Measurements from ENCODE around the gene ABCA1.

The ABCA1 gene

DNA sequence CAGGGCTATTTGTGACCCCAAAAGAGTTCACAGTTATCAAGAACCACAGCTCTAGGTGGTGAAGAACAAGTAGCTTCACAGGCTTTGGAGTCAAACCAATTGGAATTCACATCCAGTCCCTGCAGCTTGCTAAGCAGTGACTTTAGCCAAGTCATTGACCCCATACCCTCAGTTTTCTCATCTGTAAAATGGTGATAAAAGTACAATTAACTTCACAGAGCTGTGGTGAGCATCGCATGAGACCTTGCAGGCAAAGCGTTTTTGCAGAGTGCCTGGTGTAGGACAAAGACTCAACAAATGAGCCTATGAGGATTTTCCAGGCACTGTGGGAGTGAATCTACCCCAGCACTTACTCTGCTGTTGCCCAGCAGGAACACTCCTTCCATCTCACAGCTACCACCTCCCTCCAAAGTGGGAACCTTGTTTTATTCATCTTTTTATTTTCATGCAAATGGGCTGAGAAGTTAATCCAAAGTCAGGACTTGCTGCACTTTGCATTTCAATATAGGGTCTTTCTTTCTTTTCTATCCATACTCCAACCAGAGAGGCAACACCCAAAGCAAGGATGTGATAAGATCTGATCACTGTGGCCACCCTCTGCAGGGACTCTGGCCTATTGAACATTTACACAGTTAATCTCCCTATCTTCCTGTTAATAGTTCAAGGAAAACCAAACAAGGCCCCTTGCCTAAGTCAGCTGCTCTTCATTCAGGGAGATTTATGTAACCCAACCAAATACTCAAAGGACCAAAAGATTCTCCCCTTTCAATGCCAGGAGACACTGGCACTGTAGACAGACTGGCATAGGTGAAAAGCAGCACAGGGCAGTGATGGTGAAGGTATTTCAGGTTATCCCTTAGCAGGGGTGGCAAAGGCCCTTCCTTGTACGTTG, 41.9 kb downstream of the ABCA1 start:
- Histone ChIP-seq H3K27ac (ENCODE audit: low read length) (no peak overlapping the region), H3K4me3 (ENCODE audit: low read depth in 1 of 2, low read length in 2 of 2) (no peak overlapping the region), H3K79me2 (ENCODE audit: insufficient read depth, low read length) (no peaks in the 10 kb centered on the region), H3K36me3 (ENCODE audit: insufficient read depth, low read length) (no peaks in the 10 kb centered on the region), H3K27me3 (ENCODE audit: insufficient read depth, low read length, poor library complexity) (no peaks in the 10 kb centered on the region), H3K4me2 (ENCODE audit: insufficient read depth, low read length) (no peak overlapping the region), H3K9ac (ENCODE audit: low read depth, low read length) (no peak overlapping the region), H3K9me3 (ENCODE audit: insufficient read depth, low read length, severe bottlenecking) (no peaks in the 10 kb centered on the region), H3K4me1 (ENCODE audit: insufficient read depth, low read length) (no peaks in the 10 kb centered on the region), H2AFZ (ENCODE audit: low read depth, low read length) (no peak overlapping the region), H4K20me1 (ENCODE audit: insufficient read depth, low read length) (no peaks in the 10 kb centered on the region; the same call in 1 of the 2 replicates)
- DNase-seq (no peak), ATAC-seq (ENCODE audit: insufficient read depth, low read depth) (no peak)
- TF ChIP-seq EZH2 (IDR thresholded peaks at IDR 0.05; ENCODE audit: borderline replicate concordance, low read depth, low read length, severe bottlenecking) (no peak), CTCF (IDR thresholded peaks at IDR 0.05; ENCODE audit: borderline replicate concordance, extremely low read depth, low read length, poor library complexity, severe bottlenecking) (no peak)

DNA sequence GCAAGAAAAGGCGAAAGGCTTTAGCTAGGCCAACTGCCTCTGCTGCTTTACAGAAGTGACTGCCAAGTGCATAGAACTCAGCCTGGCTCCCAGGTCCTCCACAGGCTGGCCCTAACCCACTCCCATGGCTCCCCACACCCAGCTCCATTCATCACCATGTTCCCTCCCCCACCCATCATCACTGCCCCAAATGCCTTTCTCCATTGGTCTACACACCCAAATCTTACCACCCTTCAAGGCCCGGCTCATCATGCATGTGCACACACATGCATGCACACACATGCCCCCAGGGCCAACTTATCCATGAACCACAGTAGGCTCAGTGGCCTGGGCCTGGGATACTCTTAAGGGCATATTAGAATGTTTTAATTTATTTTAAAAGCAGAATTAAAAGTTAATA, 44.8 kb downstream of the ABCA1 start:
- H3K27ac ChIP-seq (ENCODE audit: low read length) = no peak overlapping the region
- TF ChIP-seq EZH2 (IDR thresholded peaks at IDR 0.05; ENCODE audit: borderline replicate concordance, low read depth, low read length, severe bottlenecking) (no peak), CTCF (IDR thresholded peaks at IDR 0.05; ENCODE audit: borderline replicate concordance, extremely low read depth, low read length, poor library complexity, severe bottlenecking) (no peak)
- DNase-seq (no peak), ATAC-seq (ENCODE audit: insufficient read depth, low read depth) (no peak)
- H3K27me3 ChIP-seq (ENCODE audit: insufficient read depth, low read length, poor library complexity) = no peaks in the 10 kb centered on the region
- no peaks in the 10 kb centered on the region; the same call in 1 of the 2 replicates for H4K20me1 ChIP-seq (ENCODE audit: insufficient read depth, low read length)
- H3K79me2 ChIP-seq (ENCODE audit: insufficient read depth, low read length) = no peaks in the 10 kb centered on the region
- no peak overlapping the region for H3K9ac ChIP-seq (ENCODE audit: low read depth, low read length)
- H3K9me3 ChIP-seq (ENCODE audit: insufficient read depth, low read length, severe bottlenecking) = no peaks in the 10 kb centered on the region
- no peaks in the 10 kb centered on the region for H3K36me3 ChIP-seq (ENCODE audit: insufficient read depth, low read length)
- H2AFZ ChIP-seq (ENCODE audit: low read depth, low read length) = no peak overlapping the region
- no peaks in the 10 kb centered on the region for H3K4me1 ChIP-seq (ENCODE audit: insufficient read depth, low read length)
- no peak overlapping the region for H3K4me3 ChIP-seq (ENCODE audit: low read depth in 1 of 2, low read length in 2 of 2)
- no peak overlapping the region for H3K4me2 ChIP-seq (ENCODE audit: insufficient read depth, low read length)

- Histone ChIP-seq H3K4me1 (ENCODE audit: insufficient read depth, low read length) (no peaks in the 10 kb centered on the region), H4K20me1 (ENCODE audit: insufficient read depth, low read length) (no peaks in the 10 kb centered on the region; the same call in 1 of the 2 replicates), H3K36me3 (ENCODE audit: insufficient read depth, low read length) (no peaks in the 10 kb centered on the region), H3K27ac (ENCODE audit: low read length) (no peak overlapping the region), H3K4me2 (ENCODE audit: insufficient read depth, low read length) (no peak overlapping the region), H3K9ac (ENCODE audit: low read depth, low read length) (no peak overlapping the region), H3K79me2 (ENCODE audit: insufficient read depth, low read length) (no peaks in the 10 kb centered on the region), H3K4me3 (ENCODE audit: low read depth in 1 of 2, low read length in 2 of 2) (no peak overlapping the region), H3K9me3 (ENCODE audit: insufficient read depth, low read length, severe bottlenecking) (no peaks in the 10 kb centered on the region), H2AFZ (ENCODE audit: low read depth, low read length) (no peak overlapping the region), H3K27me3 (ENCODE audit: insufficient read depth, low read length, poor library complexity) (no peaks in the 10 kb centered on the region)
- no peak for DNase-seq
- no peak for ATAC-seq (ENCODE audit: insufficient read depth, low read depth)
- no peak for TF ChIP-seq EZH2 (IDR thresholded peaks at IDR 0.05; ENCODE audit: borderline replicate concordance, low read depth, low read length, severe bottlenecking)
- TF ChIP-seq CTCF (IDR thresholded peaks at IDR 0.05; ENCODE audit: borderline replicate concordance, extremely low read depth, low read length, poor library complexity, severe bottlenecking) = no peak
Observed at GRCh38 chr9:104882566-104882965, 45.4 kb downstream of the ABCA1 start.

All from DND-41 (cell line).